GM12801 (cell line): ENCODE measurements around the gene MPND.

Source experiments
- TF ChIP-seq, protein P1 (sequence below): IDR thresholded peaks from one replicate; pipeline ENCODE4 v1.5.1; 2011; ENCODE audit warnings: control low read depth; ENCODE audit not compliant: insufficient read length; ENCODE audit errors: extremely low read depth

The MPND gene

DNA sequence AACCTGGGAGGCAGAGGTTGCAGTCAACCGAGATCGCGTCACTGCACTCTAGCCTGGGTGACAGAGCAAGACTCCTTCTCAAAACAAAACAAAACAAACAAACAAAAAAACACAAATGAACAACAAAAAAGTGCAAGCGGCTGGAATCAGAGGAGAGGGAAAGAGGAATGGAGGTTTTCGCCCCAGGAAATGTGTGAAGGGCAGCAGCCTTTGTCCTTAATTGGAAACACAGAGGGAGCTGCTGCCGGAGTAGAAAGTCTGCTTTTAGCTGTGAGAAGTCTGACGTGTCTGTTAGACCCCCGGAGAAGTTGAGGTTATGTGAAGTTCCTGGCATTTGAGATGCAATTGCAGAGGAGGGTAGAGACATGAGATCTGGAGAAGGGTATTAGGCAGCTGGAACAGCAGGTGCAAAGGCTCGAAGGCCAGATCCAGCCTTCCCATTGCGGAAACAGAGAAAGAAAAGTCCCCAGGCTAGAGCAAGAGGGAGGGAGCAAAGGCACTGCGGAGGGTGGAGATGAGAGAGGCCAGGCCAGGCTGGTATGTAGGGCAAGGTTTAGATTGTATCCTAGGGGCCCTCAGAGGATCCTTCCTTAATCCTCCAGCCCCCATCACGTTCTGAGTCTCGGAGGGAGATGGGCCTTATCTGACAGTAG lies 41.6 kb upstream of the MPND start:
- TF ChIP-seq, protein P1, sequence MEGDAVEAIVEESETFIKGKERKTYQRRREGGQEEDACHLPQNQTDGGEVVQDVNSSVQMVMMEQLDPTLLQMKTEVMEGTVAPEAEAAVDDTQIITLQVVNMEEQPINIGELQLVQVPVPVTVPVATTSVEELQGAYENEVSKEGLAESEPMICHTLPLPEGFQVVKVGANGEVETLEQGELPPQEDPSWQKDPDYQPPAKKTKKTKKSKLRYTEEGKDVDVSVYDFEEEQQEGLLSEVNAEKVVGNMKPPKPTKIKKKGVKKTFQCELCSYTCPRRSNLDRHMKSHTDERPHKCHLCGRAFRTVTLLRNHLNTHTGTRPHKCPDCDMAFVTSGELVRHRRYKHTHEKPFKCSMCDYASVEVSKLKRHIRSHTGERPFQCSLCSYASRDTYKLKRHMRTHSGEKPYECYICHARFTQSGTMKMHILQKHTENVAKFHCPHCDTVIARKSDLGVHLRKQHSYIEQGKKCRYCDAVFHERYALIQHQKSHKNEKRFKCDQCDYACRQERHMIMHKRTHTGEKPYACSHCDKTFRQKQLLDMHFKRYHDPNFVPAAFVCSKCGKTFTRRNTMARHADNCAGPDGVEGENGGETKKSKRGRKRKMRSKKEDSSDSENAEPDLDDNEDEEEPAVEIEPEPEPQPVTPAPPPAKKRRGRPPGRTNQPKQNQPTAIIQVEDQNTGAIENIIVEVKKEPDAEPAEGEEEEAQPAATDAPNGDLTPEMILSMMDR, result no peak

DNA sequence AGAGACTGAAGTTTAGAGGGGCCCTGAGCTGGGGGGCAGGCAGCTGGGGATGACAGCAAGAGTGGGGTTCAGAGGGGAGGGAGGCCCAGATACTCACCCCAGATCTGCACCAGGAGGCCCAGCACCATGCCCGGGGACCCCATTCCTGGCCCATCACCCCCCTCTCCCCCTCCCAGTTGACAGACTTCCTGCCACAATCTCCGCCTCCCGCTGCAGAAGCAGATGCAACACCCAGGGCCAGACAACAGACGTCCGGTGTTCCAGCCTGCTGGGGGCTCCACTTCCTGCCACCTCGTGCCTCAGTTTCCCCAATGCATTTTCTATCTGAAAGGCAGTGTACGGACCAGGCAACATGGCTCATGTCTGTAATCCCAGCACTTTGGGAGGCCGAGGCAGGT lies 41.1 kb upstream of the MPND start, which contains the start of gene TMIGD2:
TSS of gene TMIGD2 (minus strand) at position 147 of the 398 bp plus-strand sequence. CDS start at position 143, 4 bp downstream.
- TF ChIP-seq, protein P1, result no peak

DNA sequence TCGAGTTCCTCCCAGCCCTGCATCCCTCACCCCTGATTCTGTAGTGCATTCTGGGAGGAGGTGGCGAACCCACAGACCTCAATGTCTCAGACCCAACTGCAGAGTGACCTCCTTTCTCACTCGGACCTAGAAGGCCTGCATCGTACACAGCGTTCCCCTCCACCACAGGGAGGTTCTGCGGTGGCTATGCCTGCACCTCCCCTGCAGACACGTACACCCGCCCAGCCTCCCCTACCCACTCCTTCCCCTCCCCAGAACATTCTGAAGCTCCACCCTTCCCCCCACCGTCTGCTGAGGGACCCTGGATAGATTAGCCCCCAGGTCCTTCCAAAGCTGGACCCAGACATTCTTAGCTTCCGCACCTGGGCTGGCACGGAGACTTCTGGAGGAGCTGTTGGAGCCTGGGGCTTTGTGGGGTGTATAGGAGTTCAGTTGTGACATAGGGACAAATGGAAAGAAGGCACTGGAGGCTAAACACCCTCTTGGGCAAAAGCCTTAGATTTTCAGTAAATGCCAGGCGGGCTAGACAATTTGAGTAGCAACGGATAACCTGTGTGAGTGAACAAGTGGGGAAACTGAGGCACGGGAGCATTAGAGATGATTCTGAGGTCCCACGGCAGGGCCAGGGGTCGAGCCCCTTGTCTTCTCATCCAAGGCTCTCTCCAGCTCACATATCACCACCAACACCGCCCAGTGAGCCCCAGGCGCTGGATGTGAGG lies 39.4 kb upstream of the MPND start:
- TF ChIP-seq, protein P1, result no peak

DNA sequence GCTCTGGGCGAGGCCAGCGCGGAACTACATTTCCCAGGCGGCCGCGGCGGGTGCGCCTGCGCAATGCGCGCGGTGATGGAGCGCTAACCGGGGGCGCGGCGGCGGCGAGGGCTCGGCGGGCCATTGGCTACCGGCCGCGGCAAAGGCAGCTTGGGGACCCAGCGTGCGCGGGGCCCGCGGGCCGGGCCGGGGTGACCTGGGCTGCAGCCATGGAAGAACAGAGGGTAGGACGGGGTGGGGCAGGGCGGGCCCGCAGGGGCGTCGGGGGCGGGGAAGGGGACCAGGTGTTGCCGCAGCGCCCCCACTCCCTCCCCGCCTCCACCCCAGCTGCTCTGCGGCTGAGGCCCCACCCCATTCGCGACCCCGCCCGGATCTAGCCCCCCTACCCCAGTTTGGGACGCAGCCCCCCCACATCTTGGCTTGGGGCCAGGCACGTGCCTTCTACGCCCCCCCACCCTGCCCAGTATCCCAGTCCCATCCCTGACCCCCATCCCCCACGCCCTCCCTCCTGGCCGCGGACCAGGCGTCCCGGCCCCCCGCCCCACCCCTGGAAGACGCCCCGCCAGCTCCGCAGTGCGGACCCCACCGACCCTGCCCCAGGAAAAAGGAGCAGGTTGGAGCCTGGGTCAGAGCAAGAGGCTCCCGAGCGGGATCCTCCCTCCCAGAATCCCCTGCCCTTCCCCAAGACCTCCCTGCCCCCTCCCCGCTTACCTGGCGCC lies 38.7 kb upstream of the MPND start, which contains the start of gene FSD1:
TSS of gene FSD1 (plus strand) at position 61 of the 719 bp plus-strand sequence. CDS start at position 210, 149 bp downstream.
- TF ChIP-seq, protein P1, result no peak

DNA sequence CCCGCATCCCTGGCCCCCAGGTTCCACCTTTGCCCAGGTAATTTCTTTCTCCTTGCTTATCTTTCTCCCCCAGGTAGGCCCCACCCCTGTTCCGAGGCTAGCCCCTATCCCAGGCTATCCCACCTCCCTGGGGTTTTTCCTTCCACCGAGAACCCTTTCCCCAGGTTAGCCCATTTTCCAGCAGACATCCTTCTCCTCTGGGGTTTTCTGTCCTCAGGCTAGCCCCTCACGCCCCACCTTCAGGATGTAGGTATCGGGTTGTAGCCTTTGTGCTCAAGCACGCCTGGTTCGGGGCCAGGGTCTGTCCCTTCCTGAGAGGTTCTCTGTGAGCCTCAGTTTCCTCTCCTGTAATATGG lies 38.1 kb upstream of the MPND start:
- TF ChIP-seq, protein P1, result no peak

DNA sequence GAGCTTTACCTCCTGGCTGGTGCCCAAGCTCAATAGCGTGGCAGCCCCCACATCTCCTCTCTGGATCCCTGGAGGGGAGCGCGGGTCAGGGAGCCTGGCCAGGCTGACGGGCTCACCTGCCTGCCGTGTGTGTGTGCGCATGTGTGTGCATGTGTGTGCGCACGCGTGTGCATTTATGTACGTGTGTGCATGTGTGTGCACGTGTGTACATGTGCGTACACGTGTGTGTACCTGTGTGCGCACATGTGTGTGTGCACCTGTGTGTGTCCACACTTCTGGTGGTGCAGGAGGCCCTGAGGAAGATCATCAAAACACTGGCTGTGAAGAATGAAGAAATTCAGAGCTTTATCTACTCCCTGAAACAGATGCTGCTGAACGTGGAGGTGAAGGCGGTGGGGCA lies 37.7 kb upstream of the MPND start:
- TF ChIP-seq, protein P1, result no peak
